GM18870 (cell line): Measurements from ENCODE around the gene CASP2.

Experiments
- ATAC-seq: cut with Tn5 transposase; IDR thresholded peaks from one replicate; pipeline ENCODE4 v1.9.1; 2021; ENCODE audit warnings: moderate library complexity; ENCODE audit not compliant: unreplicated experiment

CASP2 gene

GRCh38 chr7:143287935-143288826 lies at the start of gene CASP2:
Gene CASP2 (plus strand): TSS chr7:143288351. CDS start chr7:143288456, 105 bp downstream.
- ATAC-seq = peak; percentile 76

- ATAC-seq = no peak
These were observed 48.3 kb upstream of the CASP2 start for GRCh38 chr7:143239813-143240212.

GRCh38 chr7:143240291-143241168 lies 47.6 kb upstream of the CASP2 start:
- ATAC-seq = peak; percentile 97

DNA sequence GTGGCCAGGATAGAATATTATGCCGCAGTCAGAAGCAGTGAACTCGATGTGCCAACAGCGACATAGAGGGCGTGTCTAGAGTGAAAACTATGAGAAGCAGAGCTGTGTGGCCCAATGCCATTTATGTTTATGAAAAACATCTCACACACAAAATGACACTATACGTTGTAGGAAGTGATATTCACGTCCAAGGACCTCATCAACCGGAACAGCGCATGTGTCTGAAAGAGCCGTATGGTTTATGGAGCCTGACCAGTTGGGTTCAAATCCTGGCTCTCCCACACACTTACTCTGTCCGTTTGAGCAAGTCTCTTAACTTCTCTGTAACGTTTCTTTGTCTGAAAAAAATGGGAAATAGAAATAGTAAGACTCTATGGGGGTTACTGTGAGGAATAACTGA lies 45.8 kb upstream of the CASP2 start:
- no peak for ATAC-seq

DNA sequence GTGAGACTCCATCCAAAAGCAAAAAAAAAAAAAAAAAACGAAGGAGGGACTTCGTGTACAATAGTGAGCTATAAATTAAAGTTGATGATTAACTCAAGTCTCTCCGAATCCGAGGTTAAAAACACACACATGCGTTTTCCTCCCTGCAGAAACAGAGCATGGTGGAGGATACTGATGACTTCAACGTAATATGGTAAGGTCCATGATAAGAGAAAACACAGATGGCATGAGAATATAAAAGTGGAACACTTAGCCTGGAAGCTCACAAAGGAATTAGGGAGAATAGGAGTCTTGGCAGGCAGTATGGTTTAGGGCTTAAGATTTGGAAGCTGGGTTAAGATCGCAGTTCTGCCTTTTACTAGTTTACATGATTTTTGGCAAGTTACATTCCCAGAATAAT lies 45.0 kb upstream of the CASP2 start:
- no peak for ATAC-seq

GRCh38 chr7:143243614-143244013 lies 44.5 kb upstream of the CASP2 start:
- no peak for ATAC-seq

DNA sequence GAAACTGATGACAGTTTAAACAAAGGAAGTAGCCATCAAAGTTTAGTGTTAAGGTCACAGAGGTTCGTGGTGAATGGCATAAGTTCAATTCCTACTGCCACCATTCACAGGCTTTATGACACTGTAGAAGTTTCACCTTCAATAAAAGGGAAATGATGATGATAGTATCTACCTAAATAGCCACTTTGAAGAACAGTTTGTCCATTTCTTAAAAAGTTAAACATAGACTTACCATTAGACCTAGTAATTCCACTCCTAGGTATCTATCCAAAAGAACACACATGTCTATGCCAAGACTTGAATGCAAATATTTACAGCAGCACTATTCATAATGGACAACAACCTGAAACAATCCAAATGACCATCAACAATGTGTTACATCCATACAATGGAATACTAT lies 43.8 kb upstream of the CASP2 start:
- ATAC-seq = no peak

DNA sequence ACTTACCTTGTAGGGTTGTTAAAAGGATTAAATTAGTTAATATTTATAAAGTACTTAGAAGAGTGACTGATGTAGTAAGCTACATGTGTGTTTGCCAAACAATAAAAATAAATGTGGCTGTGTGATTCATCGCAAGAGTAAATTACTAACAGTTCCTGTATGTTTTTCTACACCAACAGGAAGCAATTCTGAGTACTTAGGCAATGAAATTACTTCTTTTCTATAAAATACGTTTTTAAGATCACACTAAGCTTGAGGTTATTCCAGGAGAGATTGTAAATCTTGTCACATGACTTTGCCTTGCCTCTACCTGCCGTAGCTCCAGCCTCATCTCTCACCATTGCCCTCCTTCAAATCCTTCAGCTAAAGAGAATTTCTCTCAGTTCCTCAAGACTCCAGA lies 43.0 kb upstream of the CASP2 start:
- ATAC-seq = no peak

GRCh38 chr7:143247372-143247771 lies 40.8 kb upstream of the CASP2 start:
- ATAC-seq = no peak

- ATAC-seq = no peak
These were observed 39.3 kb upstream of the CASP2 start for GRCh38 chr7:143248761-143249354.

DNA sequence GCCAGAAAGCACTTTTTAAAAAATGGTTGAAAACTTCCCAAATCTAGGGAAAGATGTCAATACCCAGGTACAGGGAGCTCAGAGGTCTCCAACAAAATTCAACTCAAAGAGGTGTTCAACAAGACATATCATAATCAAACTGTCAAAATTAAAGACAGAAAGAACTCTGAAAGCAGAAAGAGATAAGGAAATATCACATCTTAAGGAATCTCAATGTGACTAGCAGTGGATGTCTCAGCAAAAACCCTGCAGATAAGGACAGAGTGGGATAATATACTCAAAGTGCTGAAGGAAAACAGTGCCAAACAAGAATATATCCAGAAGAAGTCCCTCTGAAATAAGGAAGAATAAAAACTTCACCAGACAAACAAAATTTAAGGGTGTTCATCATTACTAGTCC lies 38.0 kb upstream of the CASP2 start:
- no peak for ATAC-seq

- ATAC-seq = no peak
These were observed 37.3 kb upstream of the CASP2 start for GRCh38 chr7:143250822-143251221.

DNA sequence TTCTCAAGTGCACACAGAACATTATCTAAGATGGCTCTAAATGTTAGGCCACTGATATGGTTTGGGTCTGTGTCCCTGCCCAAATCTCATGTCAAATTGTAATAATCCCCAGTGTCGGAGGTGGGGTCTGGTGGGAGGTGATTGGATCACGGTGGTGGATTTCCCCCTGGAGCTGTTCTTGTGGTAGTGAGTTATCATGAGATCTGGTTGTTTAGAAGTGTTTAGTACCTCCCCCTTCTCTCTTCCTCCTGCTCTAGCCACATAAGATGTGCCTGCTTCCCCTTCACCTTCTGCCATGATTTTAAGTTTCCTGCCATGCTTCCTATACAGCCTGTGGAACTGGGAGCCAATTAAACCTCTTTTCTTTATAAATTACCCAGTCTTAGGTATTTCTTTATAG lies 36.1 kb upstream of the CASP2 start:
- no peak for ATAC-seq

- no peak for ATAC-seq
These were observed 32.6 kb upstream of the CASP2 start for GRCh38 chr7:143255564-143255963.

DNA sequence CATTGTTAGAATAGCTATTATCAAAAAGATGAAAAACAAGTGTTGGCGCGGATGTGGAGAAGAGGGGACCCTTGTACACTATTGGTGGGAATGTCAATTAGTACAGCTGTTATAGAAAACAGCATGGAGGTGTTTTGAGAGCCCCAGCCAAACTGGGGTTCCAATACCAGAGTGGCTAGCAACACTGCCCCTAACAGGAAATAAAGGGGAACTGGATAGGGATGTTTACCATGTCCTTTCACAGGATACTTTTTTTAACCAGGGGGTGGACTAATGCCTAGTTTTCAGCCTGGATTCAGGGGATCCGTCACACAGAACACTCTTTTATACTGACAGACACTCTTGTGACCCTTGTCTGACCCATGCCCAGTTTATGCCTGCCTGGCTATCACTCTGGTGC lies 31.8 kb upstream of the CASP2 start:
- no peak for ATAC-seq

GRCh38 chr7:143256932-143257331 lies 31.2 kb upstream of the CASP2 start:
- ATAC-seq = peak; percentile 92

- no peak for ATAC-seq
These were observed 30.6 kb upstream of the CASP2 start for GRCh38 chr7:143257501-143257900.

GRCh38 chr7:143258831-143259230 lies 29.3 kb upstream of the CASP2 start:
- peak; percentile 45 for ATAC-seq

DNA sequence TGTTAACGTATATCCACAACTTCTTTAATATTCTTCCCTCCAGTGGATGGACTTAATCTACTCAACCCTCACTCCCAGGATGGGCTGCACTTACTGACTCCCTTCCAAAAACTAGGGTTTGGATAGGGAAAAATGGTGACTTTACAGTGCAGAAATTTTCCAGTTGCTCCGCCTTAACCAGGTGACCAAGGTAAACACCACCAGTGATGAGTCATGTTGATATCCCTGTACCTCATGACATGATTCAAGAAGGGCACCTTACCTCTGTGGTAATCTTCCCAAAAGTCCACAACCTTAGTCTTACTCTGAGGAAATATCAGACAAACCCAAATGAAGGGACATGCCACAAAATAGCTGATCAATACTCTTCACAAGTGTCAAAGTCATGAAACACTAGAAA lies 28.4 kb upstream of the CASP2 start:
- no peak for ATAC-seq

DNA sequence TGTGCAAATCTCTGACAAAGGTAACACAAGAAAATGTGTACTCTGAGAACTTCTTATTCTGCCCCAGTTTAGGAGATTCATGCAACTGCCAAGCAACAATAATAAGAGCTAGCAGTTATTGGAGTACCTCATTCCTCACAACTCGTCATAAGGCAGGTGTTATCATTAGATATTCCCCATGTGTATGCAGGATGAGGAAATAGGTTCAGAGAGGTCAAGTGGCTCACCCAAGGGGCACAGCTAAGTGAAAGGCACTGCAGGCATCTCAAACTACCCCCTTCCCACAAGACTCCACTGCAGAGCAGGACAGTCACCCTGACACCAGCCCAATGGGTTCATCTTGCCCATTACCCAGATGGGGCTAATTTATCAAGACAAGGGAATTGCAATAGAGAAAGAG lies 26.2 kb upstream of the CASP2 start:
- ATAC-seq = no peak
